Measurements from ENCODE around the gene NUP214. TPM values are rescaled to one million over a fixed set of nuclear protein-coding genes. Genes with fewer than 3 reads are reported as not detected.

NUP214 gene
- total and polyA plus RNA-seq, 12 donors = 22.6 to 76.6 (median 36.8) TPM

- Histone ChIP-seq H3K36me3 (replicated peaks in 1 of 2) (no peaks in the 10 kb centered on the region), H3K27ac (peak overlapping the region; percentile 9 to 80 (median 45)), H3K4me1 (replicated peaks in 1 of 2) (peaks cover 0 to 7% of the 10 kb centered on the region in 2 donors), H3K9me3 (replicated peaks in 1 of 3) (no peaks in the 10 kb centered on the region), H3K4me3 (peak overlapping the region in 1 of 4 donors; percentile 69), H3K27me3 (no peaks in the 10 kb centered on the region)
- DNase-seq = peak in 1 of 7 donors; percentile 50
- intact Hi-C loops (cut with DNase I) = no loop called here
- WGBS, 4 donors = 54 to 64% (median 62%) methylated on average over 9 to 18 of the region's 18 CpGs
- TF ChIP-seq, protein P1, sequence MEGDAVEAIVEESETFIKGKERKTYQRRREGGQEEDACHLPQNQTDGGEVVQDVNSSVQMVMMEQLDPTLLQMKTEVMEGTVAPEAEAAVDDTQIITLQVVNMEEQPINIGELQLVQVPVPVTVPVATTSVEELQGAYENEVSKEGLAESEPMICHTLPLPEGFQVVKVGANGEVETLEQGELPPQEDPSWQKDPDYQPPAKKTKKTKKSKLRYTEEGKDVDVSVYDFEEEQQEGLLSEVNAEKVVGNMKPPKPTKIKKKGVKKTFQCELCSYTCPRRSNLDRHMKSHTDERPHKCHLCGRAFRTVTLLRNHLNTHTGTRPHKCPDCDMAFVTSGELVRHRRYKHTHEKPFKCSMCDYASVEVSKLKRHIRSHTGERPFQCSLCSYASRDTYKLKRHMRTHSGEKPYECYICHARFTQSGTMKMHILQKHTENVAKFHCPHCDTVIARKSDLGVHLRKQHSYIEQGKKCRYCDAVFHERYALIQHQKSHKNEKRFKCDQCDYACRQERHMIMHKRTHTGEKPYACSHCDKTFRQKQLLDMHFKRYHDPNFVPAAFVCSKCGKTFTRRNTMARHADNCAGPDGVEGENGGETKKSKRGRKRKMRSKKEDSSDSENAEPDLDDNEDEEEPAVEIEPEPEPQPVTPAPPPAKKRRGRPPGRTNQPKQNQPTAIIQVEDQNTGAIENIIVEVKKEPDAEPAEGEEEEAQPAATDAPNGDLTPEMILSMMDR (IDR thresholded peaks at IDR 0.05) = no peak
- peak in 1 of 2 donors; percentile 7 for TF ChIP-seq POLR2A (IDR thresholded peaks at IDR 0.05)
These were observed 149.4 kb downstream of the NUP214 start for GRCh38 chr9:131274674-131275331.

DNA sequence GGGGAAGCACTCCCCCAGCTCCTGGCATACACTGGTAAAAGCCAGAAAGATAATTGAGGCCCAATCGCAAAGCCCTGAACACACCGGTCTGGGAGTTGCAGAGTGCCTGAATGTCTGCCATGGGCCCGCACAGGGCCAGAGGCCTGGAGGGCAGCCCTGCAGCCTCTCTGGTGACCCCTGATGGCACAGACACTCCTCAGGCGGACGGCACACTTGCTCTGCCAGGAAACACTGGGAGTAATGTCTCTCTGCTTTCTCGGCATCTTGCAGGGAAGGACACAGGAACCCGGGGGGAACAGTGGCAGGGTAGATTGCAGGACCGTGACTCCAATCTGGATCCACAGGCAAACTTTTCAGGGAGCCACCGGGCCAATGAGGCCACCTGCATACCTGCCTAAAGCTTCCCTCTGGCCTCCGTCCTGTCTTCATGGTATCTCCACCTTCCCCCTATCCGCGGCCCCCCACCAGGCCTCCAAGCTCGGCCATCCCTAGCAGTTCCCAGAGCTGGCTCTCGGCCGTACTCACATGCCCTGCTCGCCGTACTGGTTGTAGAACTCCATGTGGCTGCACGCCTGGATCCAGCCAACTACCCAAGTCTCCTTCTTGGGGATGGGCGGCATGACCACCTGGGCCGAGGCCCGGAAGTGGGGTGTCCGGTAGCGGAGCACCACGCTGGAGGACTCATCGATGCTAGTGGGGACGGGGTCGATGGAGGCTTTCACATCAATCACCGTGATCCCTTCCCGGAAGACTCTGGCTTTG, 150.1 kb downstream of the NUP214 start:
- Histone ChIP-seq H3K36me3 (replicated peaks in 1 of 2) (no peaks in the 10 kb centered on the region), H3K9me3 (replicated peaks in 1 of 3) (no peaks in the 10 kb centered on the region), H3K27ac (peak overlapping the region in 4 of 5 donors; percentile 15 to 80 (median 60)), H3K27me3 (no peaks in the 10 kb centered on the region), H3K4me3 (peak overlapping the region in 1 of 4 donors; percentile 69), H3K4me1 (replicated peaks in 1 of 2) (peaks cover 0 to 7% of the 10 kb centered on the region in 2 donors)
- TF ChIP-seq, protein P1 (IDR thresholded peaks at IDR 0.05) = no peak
- TF ChIP-seq POLR2A (IDR thresholded peaks at IDR 0.05) = no peak
- DNase-seq = no peak
- intact Hi-C loops (cut with DNase I) = no loop called here
- 68 to 83% (median 73%) methylated on average over 19 to 29 of the region's 29 CpGs for WGBS, 4 donors

DNA sequence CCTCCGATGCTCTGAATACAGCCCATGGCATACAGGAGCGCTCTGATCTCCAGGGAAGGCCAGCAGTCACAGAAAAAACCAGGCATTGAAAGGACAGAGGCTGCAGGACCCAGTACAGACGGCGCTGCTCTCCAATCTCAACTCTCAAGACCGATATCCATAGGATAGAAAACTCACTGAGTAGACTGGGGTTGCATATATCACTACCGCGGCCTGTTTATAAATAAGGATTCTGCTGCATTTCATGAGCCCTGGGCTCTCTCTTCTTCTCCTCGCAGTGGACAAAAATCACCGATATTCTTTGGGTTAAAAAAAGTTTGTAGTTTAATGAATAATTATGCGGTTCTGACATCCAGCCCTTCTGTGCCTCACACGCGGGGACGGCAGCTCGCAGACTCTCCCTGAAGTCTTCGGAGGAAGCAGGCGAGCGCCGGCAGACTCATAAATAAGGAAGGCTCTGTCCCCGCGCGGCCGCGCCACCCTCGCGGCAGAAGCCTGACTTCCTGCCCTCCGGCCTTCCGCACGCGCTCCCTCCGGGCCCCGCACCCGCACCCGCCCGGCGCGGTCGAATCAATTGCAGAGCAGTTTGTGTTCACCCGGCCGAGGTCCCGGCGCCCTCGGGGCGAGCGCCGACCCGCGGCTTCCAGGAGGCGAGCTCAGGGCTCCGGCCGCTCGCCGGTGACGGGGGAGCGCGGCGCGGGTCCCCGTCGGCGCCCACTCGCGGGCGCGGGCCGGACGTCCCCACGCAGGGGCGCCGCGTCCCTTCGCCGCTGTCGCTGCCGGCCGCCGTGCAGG, 150.9 kb downstream of the NUP214 start, which contains the start of gene FAM78A:
FAM78A (minus strand) TSS at position 417 of the 795 bp plus-strand sequence; CDS start at position 86, 331 bp downstream.
- Histone ChIP-seq H3K9me3 (replicated peaks in 1 of 3) (no peaks in the 10 kb centered on the region), H3K27ac (peak within 1 kb of the TSS in 4 of 5 donors; percentile 15 to 80 (median 60)), H3K36me3 (replicated peaks in 1 of 2) (no peaks in the 10 kb centered on the region), H3K27me3 (no peaks in the 10 kb centered on the region), H3K4me1 (replicated peaks in 1 of 2) (peaks cover 0 to 4% of the 10 kb centered on the region in 2 donors), H3K4me3 (peak within 1 kb of the TSS in 2 of 4 donors; percentile 15 to 69)
- peak in 4 of 7 donors; percentile 52 to 67 (median 56) for DNase-seq
- intact Hi-C loops (cut with DNase I) = no loop called here
- WGBS, 4 donors = 8 to 45% (median 12%) methylated on average over 8 to 76 of the region's 76 CpGs
- TF ChIP-seq POLR2A (IDR thresholded peaks at IDR 0.05) = no peak
- TF ChIP-seq, protein P1 (IDR thresholded peaks at IDR 0.05) = no peak

All from adrenal gland (tissue), 12 donors.